AG20443 (cell line): ENCODE results near the gene LRRC75B.
A peak's percentile ranks its signal among the peaks of the same experiment; 100 is the strongest.
"Not testable (repeated sequence)": the region's sequence is repeated elsewhere in the genome, so short reads cannot be mapped to it uniquely, and the experiment has no call there.

Experiments
- DNase-seq: peaks from one replicate; pipeline ENCODE4 v3.0.0; 2012; ENCODE audit warnings: low spot score, mixed read lengths

LRRC75B gene

GRCh38 chr22:24592851-24593558 is at the start of gene LRRC75B:
Gene LRRC75B (minus strand): TSS chr22:24593073. CDS start chr22:24593039, 34 bp downstream.
- DNase-seq: peak; percentile 98

- DNase-seq: not testable (repeated sequence)
Measured at GRCh38 chr22:24642307-24642706, 49.4 kb upstream of the LRRC75B start.

- not testable (repeated sequence) for DNase-seq
Measured at GRCh38 chr22:24636513-24636912, 43.6 kb upstream of the LRRC75B start.

- not testable (repeated sequence) for DNase-seq
Measured at GRCh38 chr22:24634776-24635389, 42.0 kb upstream of the LRRC75B start.

- not testable (repeated sequence) for DNase-seq
Measured at GRCh38 chr22:24633231-24634023, 40.6 kb upstream of the LRRC75B start.

GRCh38 chr22:24632642-24633041 is 39.8 kb upstream of the LRRC75B start:
- not testable (repeated sequence) for DNase-seq

GRCh38 chr22:24631430-24632122 is 38.7 kb upstream of the LRRC75B start:
- not testable (repeated sequence) for DNase-seq

GRCh38 chr22:24630812-24631427 is 38.0 kb upstream of the LRRC75B start:
- not testable (repeated sequence) for DNase-seq

- not testable (repeated sequence) for DNase-seq
Measured at GRCh38 chr22:24629069-24629468, 36.2 kb upstream of the LRRC75B start.

GRCh38 chr22:24627911-24628310 is 35.0 kb upstream of the LRRC75B start:
- DNase-seq: not testable (repeated sequence)

GRCh38 chr22:24622596-24622995 is 29.7 kb upstream of the LRRC75B start:
- DNase-seq: not testable (repeated sequence)

GRCh38 chr22:24621244-24621643 is 28.4 kb upstream of the LRRC75B start:
- not testable (repeated sequence) for DNase-seq

- DNase-seq: not testable (repeated sequence)
Measured at GRCh38 chr22:24614794-24615193, 21.9 kb upstream of the LRRC75B start.

GRCh38 chr22:24609888-24610287 is 17.0 kb upstream of the LRRC75B start:
- DNase-seq: not testable (repeated sequence)

GRCh38 chr22:24608327-24608726 is 15.5 kb upstream of the LRRC75B start:
- not testable (repeated sequence) for DNase-seq

- not testable (repeated sequence) for DNase-seq
Measured at GRCh38 chr22:24607429-24607983, 14.6 kb upstream of the LRRC75B start.

GRCh38 chr22:24606340-24606739 is 13.5 kb upstream of the LRRC75B start:
- DNase-seq: not testable (repeated sequence)

- not testable (repeated sequence) for DNase-seq
Measured at GRCh38 chr22:24603770-24604629, 11.1 kb upstream of the LRRC75B start.

GRCh38 chr22:24602847-24603769 is 10.2 kb upstream of the LRRC75B start, which contains the start of gene GGT1:
Gene GGT1 (plus strand): TSS chr22:24603193. CDS start chr22:24611082, 7,889 bp downstream.
- not testable (repeated sequence) for DNase-seq
